HG03135 (cell line): ENCODE results near the gene NME9.

Source experiments
- ATAC-seq: cut with Tn5 transposase; IDR thresholded peaks from one replicate; pipeline ENCODE4 v1.9.1; 2021; ENCODE audit warnings: mild to moderate bottlenecking, moderate library complexity; ENCODE audit not compliant: unreplicated experiment

NME9 gene

GRCh38 chr3:138336454-138336999 lies 6.9 kb upstream of the NME9 start:
- no peak for ATAC-seq

GRCh38 chr3:138334608-138335007 lies 5.0 kb upstream of the NME9 start:
- ATAC-seq: no peak

GRCh38 chr3:138332472-138333073 lies 2.9 kb upstream of the NME9 start:
- no peak for ATAC-seq

- no peak for ATAC-seq
Observed at GRCh38 chr3:138331143-138331894, 1.7 kb upstream of the NME9 start.

GRCh38 chr3:138329984-138330293 lies 288 bp upstream of the NME9 start:
- no peak for ATAC-seq

- ATAC-seq: no peak
Observed at GRCh38 chr3:138328341-138328740, 1.3 kb downstream of the NME9 start.

GRCh38 chr3:138327831-138328230 lies 1.8 kb downstream of the NME9 start:
- ATAC-seq: no peak

DNA sequence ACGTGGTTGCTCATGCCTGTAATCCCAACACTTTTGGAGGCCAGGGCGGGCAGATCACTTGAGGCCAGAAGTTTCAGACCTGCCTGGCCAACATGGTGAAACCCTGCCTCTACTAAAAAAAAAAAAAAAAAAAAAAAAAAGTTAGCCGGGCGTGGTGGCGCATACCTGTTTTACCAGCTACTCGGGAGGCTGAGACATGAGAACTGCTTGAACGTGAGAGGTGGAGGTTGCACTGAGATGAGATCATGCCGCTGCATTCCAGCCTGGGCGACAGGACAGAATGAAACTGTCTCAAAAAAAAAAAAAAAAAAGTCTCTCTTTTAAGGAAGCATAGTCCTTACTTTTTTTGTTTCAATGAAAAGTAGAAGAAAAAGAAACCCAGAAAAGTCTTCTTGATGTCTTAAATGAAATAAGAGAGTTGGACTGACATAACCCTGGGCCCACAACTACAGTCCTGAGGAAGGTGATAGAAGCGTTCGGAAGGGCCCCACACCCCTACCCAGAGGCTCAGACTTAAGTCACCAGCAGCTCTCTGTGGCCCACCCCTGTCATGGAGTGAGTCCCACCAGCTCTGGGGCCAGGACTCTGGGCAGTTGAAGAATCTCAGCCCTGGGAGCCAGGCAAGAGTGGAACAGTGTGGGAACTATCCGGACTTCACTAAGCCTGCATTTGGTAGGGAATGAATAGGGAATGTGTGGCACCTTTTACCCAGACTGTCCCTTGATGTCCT lies 2.6 kb downstream of the NME9 start:
- no peak for ATAC-seq

- ATAC-seq: no peak
Observed at GRCh38 chr3:138325990-138326389, 3.7 kb downstream of the NME9 start.

DNA sequence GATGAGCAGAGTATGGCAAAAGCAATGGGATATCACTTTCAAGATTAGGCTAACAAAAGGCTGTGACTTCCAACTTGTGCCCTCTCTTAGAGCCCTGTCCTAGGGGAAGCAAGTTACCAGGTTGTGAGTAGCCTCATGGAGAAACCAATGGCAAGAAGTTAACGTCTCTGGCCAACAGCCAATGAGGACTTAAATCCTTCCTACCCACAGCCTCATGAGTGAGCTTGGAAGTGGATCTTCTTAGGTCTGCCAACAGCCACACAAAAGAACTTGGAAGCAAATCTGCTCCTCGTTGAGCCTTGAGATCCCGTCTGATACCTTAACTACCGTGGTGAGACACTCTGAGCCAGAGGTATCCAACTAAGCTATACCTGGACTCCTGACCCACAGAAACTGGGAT lies 5.7 kb downstream of the NME9 start:
- ATAC-seq: no peak

DNA sequence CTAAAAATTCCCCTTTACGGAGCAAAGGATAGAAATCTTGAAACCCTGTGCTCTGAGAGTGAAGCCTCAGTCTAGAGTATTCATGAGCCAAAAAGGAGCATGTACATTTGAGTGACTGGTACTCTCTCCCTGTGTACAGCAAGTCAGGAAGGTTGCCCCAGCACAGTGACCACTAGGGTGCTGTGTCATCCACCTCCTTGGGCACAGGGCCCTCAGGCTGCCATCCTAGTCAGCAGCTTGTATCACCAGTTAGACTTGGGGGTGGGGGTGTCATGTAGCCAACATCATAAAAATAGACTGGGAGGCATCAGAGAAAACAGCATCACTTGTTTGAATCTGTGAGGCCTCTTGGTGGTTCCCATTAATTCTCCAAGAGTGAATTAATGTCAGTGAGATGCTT lies 12.0 kb downstream of the NME9 start:
- ATAC-seq: no peak

DNA sequence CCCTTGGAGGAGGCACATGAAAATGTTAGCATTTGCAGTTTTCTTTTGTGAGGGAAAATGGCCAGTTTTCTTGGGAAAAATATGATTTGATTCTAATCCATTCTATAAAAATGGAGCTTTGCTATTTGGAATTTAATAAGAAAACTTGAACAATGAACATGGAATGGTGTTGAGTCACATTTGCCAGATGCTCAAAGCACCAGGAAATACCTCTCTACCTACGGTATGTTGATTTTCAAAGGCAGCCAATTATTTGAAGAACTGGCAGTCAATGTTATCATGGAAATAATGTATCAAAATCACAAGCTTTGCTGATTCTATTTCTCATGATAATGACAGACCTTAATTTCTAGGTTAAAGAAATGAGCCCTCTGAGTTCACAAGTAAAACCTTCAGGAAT lies 14.9 kb downstream of the NME9 start:
- ATAC-seq: no peak

DNA sequence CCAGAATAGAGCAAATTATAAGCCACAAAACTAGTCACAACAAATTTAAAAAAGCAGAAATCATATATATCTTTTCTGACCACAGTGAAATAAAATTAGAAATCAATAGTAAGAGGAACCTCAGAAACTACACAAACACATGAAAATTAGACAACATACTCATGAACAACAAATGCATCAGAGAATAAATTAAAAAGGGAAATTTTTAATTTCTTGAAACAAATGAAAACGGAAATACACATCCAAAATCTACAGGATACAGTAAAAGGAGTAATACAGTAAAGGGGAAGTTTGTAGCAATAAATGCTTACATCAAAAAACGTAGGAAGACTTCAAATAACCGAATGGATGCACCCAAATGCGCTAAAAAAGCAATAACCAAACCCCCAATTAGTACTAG lies 19.2 kb downstream of the NME9 start:
- no peak for ATAC-seq

- ATAC-seq: no peak
Observed at GRCh38 chr3:138308783-138309182, 20.9 kb downstream of the NME9 start.

DNA sequence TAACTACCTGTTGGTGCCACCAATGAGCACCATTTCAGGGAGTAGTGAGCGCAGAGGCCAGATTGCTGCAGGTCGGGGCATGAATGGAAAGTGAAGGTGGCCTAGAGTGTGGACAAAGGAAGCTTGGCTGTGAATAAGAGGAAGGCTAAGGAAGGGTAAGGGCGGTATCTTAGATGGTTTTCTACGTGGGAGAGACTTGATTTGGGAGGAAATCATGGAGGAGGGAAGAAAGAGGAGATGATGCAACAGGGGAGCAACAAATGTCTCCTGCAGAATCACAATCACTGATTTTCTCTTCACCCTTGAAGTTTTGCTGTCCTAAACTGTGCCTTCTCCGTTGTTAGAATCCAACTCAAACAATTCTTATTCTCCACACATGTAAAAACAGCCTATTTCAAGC lies 21.8 kb downstream of the NME9 start:
- no peak for ATAC-seq

- no peak for ATAC-seq
Observed at GRCh38 chr3:138303474-138303873, 26.2 kb downstream of the NME9 start.

- no peak for ATAC-seq
Observed at GRCh38 chr3:138300647-138301046, 29.0 kb downstream of the NME9 start.

- ATAC-seq: no peak
Observed at GRCh38 chr3:138297876-138298275, 31.8 kb downstream of the NME9 start.

DNA sequence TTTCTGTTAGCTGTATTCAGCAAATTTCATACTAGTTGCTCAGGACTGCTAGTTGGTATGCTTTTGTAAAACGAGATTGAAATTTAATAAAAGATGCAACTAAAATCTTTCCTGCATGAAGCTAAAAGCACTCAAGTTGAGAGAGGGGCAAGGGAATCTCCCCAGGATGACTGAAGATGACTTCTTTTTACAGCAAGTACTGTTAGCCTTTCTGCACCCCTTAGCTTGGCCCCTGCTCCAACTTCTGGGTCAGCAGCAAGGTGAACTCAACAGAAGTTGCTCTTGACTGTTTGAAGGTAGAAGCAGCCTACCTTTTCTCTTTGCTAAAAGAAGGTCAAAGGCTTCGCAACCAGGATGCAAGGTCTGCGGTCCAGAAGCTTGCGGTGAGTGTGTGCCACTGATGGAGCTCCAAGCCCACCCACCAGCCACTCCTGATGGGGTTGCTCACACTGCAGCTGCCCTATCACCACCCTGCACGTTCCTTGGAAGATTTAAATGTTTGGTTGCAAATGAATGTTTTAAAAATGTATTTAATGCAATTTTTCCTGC lies 32.5 kb downstream of the NME9 start:
- ATAC-seq: no peak

- no peak for ATAC-seq
Observed at GRCh38 chr3:138296639-138297038, 33.0 kb downstream of the NME9 start.

GRCh38 chr3:138289701-138290100 lies 40.0 kb downstream of the NME9 start:
- no peak for ATAC-seq

DNA sequence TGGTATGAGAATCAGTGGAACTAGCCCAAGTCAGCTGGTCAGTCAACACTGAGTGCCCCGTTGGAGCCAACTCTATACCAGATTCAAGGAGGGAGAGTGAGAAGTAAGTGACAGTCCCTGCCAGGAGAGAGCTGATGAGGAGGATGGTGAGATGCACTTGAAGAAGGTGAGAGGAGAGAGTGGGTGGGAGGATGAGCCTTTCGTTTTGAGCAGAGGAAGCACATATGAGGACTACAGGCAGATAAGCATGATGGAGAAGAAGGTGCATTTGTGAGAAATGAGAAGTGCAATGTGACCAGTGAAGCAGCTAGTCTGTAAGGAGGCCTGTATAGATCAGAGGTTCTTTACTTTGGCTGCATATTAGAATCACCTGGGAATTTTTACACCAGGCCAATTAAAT lies 40.4 kb downstream of the NME9 start:
- ATAC-seq: no peak
